ENCODE results near the gene EIF3J. TPM values are rescaled to one million over a fixed set of nuclear protein-coding genes. Genes with fewer than 3 reads are reported as not detected.

EIF3J gene
- total RNA-seq (2022; extraction: Qiagen RNA extraction), result 74.9 to 102 TPM (median 79.0 TPM) in 5 replicates

GRCh38 chr15:44536962-44537734 is at the start of gene EIF3J:
Gene EIF3J (plus strand): TSS chr15:44537147. CDS start chr15:44537195, 48 bp downstream.

Other genes with a start within 250 kb of the EIF3J start
- gene GOLM2, start 248.4 kb upstream of the EIF3J start, total RNA-seq (2022; extraction: Qiagen RNA extraction), result 19.5 to 30.7 TPM (median 24.1 TPM) in 5 replicates
- 7.8 to 25.0 TPM (median 13.9 TPM) in 5 replicates for gene CTDSPL2, start 109.5 kb upstream of the EIF3J start, total RNA-seq (2022; extraction: Qiagen RNA extraction)
- gene SPG11, start 126.5 kb downstream of the EIF3J start, total RNA-seq (2022; extraction: Qiagen RNA extraction), result 8.1 to 9.4 TPM (median 8.8 TPM) in 5 replicates
- 0.03 to 0.14 TPM (median 0.08 TPM) in 4 of 5 replicates, not detected in the other for gene PATL2, start 174.2 kb downstream of the EIF3J start, total RNA-seq (2022; extraction: Qiagen RNA extraction)
- gene B2M, start 174.4 kb downstream of the EIF3J start, total RNA-seq (2022; extraction: Qiagen RNA extraction), result 398 to 512 TPM (median 412 TPM) in 5 replicates
- 2.8 to 5.8 TPM (median 4.5 TPM) in 5 replicates for gene TRIM69, start 199.4 kb downstream of the EIF3J start, total RNA-seq (2022; extraction: Qiagen RNA extraction)